HEK293 (cell line): ENCODE data around the gene TIGD3.

Source experiments
- CTCF ChIA-PET: fragments of 350-600 bp; formaldehyde crosslinking; extraction: SDS; loops from one replicate; lab custom pipeline; 2021; ENCODE audit warnings: antibody characterized with exemption; lab: Yijun Ruan, JAX
- POLR2A ChIA-PET: fragments of 300-600 bp; formaldehyde crosslinking; extraction: SDS; loops from one replicate; lab custom pipeline; 2020; ENCODE audit warnings: antibody characterized with exemption, inconsistent platforms; lab: Yijun Ruan, JAX
- H3K27ac ChIP-seq: fragments of 200-500 bp; sonication (Bioruptor generic); 2 replicates; pipeline ENCODE4 v1.5.1; 2014; ENCODE audit warnings: low read depth, low read length, control low read depth, inconsistent platforms; ENCODE audit errors: extremely low read depth
- H3K36me3 ChIP-seq, 2 experiments: fragments of 200-500 bp in 1 of 2; sonication (Bioruptor generic) in 1 of 2; 1 replicate in 1 of 2; 2 replicates in 1 of 2; pipeline ENCODE4 v1.5.1; 2014 to 2017; ENCODE audit warnings: inconsistent platforms in 2 of 2, low read length in 2 of 2; ENCODE audit not compliant: control insufficient read depth in 2 of 2, insufficient read depth in 1 of 2
- H3K4me1 ChIP-seq: fragments of 200-500 bp; sonication (Bioruptor generic); 2 replicates; pipeline ENCODE4 v1.5.1; 2014; ENCODE audit warnings: mild to moderate bottlenecking, low read length, inconsistent platforms; ENCODE audit not compliant: control insufficient read depth, insufficient read depth
- H3K4me3 ChIP-seq: 2 replicates; pipeline ENCODE4 v1.5.1; 2011; ENCODE audit warnings: low read depth, mild to moderate bottlenecking, control low read depth, low read length, moderate library complexity
- H3K9me3 ChIP-seq: fragments of 200-500 bp; sonication (Bioruptor generic); 2 replicates; pipeline ENCODE4 v1.5.1; 2014; ENCODE audit warnings: low read depth, low read length, inconsistent platforms; ENCODE audit not compliant: control insufficient read depth, insufficient read depth
- AEBP2 ChIP-seq: fragments of 450-650 bp; formaldehyde crosslinking; IDR thresholded peaks from 2 replicates; pipeline ENCODE4 v1.5.1; 2016; ENCODE audit warnings: missing biosample characterization, missing genetic modification characterization, borderline replicate concordance
- GLIS2 ChIP-seq: fragments of 450-650 bp; formaldehyde crosslinking; IDR thresholded peaks from 2 replicates; pipeline ENCODE4 v1.5.1; 2016; ENCODE audit warnings: missing biosample characterization, missing genetic modification characterization
- HOXD13 ChIP-seq: sonication (generic); formaldehyde crosslinking; IDR thresholded peaks from 2 replicates; pipeline ENCODE4 v1.8.0; 2022; ENCODE audit warnings: missing genetic modification reagents, borderline replicate concordance
- MYNN ChIP-seq: fragments of 450-650 bp; formaldehyde crosslinking; IDR thresholded peaks from 2 replicates; pipeline ENCODE4 v1.5.1; 2016; ENCODE audit warnings: missing biosample characterization, missing genetic modification characterization, borderline replicate concordance
- OSR2 ChIP-seq: fragments of 450-650 bp; formaldehyde crosslinking; IDR thresholded peaks from 2 replicates; pipeline ENCODE4 v1.5.1; 2016; ENCODE audit warnings: missing biosample characterization, missing genetic modification characterization
- PATZ1 ChIP-seq: fragments of 450-650 bp; formaldehyde crosslinking; IDR thresholded peaks from 2 replicates; pipeline ENCODE4 v1.5.1; 2016; ENCODE audit warnings: missing biosample characterization, missing genetic modification characterization
- REPIN1 ChIP-seq: fragments of 450-650 bp; formaldehyde crosslinking; IDR thresholded peaks from 2 replicates; pipeline ENCODE4 v1.5.1; 2017; ENCODE audit warnings: missing biosample characterization, missing genetic modification characterization, low read depth
- SCRT2 ChIP-seq: fragments of 450-650 bp; formaldehyde crosslinking; IDR thresholded peaks from 2 replicates; pipeline ENCODE4 v1.5.1; 2016; ENCODE audit warnings: missing biosample characterization, missing genetic modification characterization
- SETDB1 ChIP-seq: IDR thresholded peaks from one replicate; pipeline ENCODE4 v1.6.1; 2017; ENCODE audit warnings: mild to moderate bottlenecking, low read length, moderate library complexity, mixed read lengths; ENCODE audit not compliant: insufficient read length
- ZBTB21 ChIP-seq: fragments of 450-650 bp; formaldehyde crosslinking; IDR thresholded peaks from 2 replicates; pipeline ENCODE4 v1.5.1; 2017; ENCODE audit warnings: missing biosample characterization, missing genetic modification characterization
- ZBTB44 ChIP-seq: fragments of 450-650 bp; IDR thresholded peaks from 2 replicates; pipeline ENCODE4 v1.5.1; 2018; ENCODE audit warnings: missing biosample characterization, mild to moderate bottlenecking, missing genetic modification characterization
- ZNF18 ChIP-seq: fragments of 450-650 bp; formaldehyde crosslinking; IDR thresholded peaks from 2 replicates; pipeline ENCODE4 v1.5.1; 2016; ENCODE audit warnings: missing biosample characterization, missing genetic modification characterization
- ZNF341 ChIP-seq: fragments of 450-650 bp; formaldehyde crosslinking; IDR thresholded peaks from 2 replicates; pipeline ENCODE4; 2016; ENCODE audit warnings: low read depth, missing biosample characterization, missing genetic modification characterization
- ZNF416 ChIP-seq: fragments of 450-650 bp; formaldehyde crosslinking; IDR thresholded peaks from 2 replicates; pipeline ENCODE4 v1.5.1; 2016; ENCODE audit warnings: missing biosample characterization, missing genetic modification characterization
- ZNF426 ChIP-seq: fragments of 450-650 bp; formaldehyde crosslinking; IDR thresholded peaks from 2 replicates; pipeline ENCODE4 v1.5.1; 2017; ENCODE audit warnings: missing biosample characterization, missing genetic modification characterization, mild to moderate bottlenecking, inconsistent platforms, moderate library complexity
- ZNF433 ChIP-seq: fragments of 450-650 bp; formaldehyde crosslinking; IDR thresholded peaks from 2 replicates; pipeline ENCODE4 v1.5.1; 2016; ENCODE audit warnings: missing biosample characterization, missing genetic modification characterization, low read depth
- ZNF558 ChIP-seq: fragments of 450-650 bp; formaldehyde crosslinking; IDR thresholded peaks from 2 replicates; pipeline ENCODE4 v1.5.1; 2016; ENCODE audit warnings: missing biosample characterization, missing genetic modification characterization
- ZNF624 ChIP-seq: fragments of 450-650 bp; formaldehyde crosslinking; IDR thresholded peaks from 2 replicates; pipeline ENCODE4 v1.5.1; 2017; ENCODE audit warnings: missing biosample characterization, missing genetic modification characterization
- ZNF639 ChIP-seq: fragments of 450-650 bp; formaldehyde crosslinking; IDR thresholded peaks from 2 replicates; pipeline ENCODE4 v1.5.1; 2016; ENCODE audit warnings: missing biosample characterization, missing genetic modification characterization
- ZNF704 ChIP-seq: fragments of 450-650 bp; formaldehyde crosslinking; IDR thresholded peaks from 2 replicates; pipeline ENCODE4 v1.5.1; 2016; ENCODE audit warnings: missing biosample characterization, missing genetic modification characterization
- ZNF768 ChIP-seq: fragments of 450-650 bp; formaldehyde crosslinking; IDR thresholded peaks from 2 replicates; pipeline ENCODE4 v1.5.1; 2018; ENCODE audit warnings: missing biosample characterization, mild to moderate bottlenecking, missing genetic modification characterization
- ZSCAN30 ChIP-seq: fragments of 450-650 bp; IDR thresholded peaks from 2 replicates; pipeline ENCODE4 v1.5.1; 2018; ENCODE audit warnings: missing biosample characterization, mild to moderate bottlenecking, missing genetic modification characterization, moderate library complexity

The TIGD3 gene

GRCh38 chr11:65399249-65399648 is 44.7 kb downstream of the TIGD3 start (continued):
- TF ChIP-seq ZNF18, result no peak
- no peak for TF ChIP-seq ZNF341 (tag by site-specific recombination)
- TF ChIP-seq ZNF426 (tag by site-specific recombination), result no peak
- no peak for TF ChIP-seq REPIN1
- TF ChIP-seq ZNF639, result no peak
- no peak for TF ChIP-seq HOXD13
- no peak for TF ChIP-seq ZBTB21 (tag by site-specific recombination)
- no peak for TF ChIP-seq ZBTB44 (tag by site-specific recombination)
- no peak for TF ChIP-seq ZNF433 (tag by site-specific recombination)
- TF ChIP-seq GLIS2 (tag by site-specific recombination), result no peak
- no peak for TF ChIP-seq SETDB1
- TF ChIP-seq ZNF558, result no peak

GRCh38 chr11:65399845-65400244 is 45.3 kb downstream of the TIGD3 start:
- Histone ChIP-seq H3K4me1 (no peaks in the 10 kb centered on the region), H3K9me3 (no peaks in the 10 kb centered on the region), H3K4me3 (no peak overlapping the region), H3K27ac (no peak overlapping the region), H3K36me3 (peaks cover 5 to 66% of the 10 kb centered on the region in 2 experiments; a peak in 2 of 3 replicates)
- ChIA-PET CTCF (interaction anchor here (0.7 to 0.9 kb wide), 2 partner anchors 16 to 217 kb away, joined by 3 read pairs; no protein-coding TSS in a partner anchor), POLR2A (no interaction called here)
- no peak for TF ChIP-seq AEBP2 (tag by site-specific recombination)
- TF ChIP-seq ZNF426 (tag by site-specific recombination), result no peak
- TF ChIP-seq OSR2 (tag by site-specific recombination), result no peak

- CTCF ChIA-PET, result interaction anchor here (0.7 to 0.9 kb wide), 2 partner anchors 15 to 218 kb away, joined by 3 read pairs; no protein-coding TSS in a partner anchor
- POLR2A ChIA-PET, result no interaction called here
- Histone ChIP-seq H3K4me3 (no peak overlapping the region), H3K27ac (no peak overlapping the region), H3K36me3 (peaks cover 5 to 68% of the 10 kb centered on the region in 2 experiments; a peak in 2 of 3 replicates), H3K4me1 (no peaks in the 10 kb centered on the region), H3K9me3 (no peaks in the 10 kb centered on the region)
- TF ChIP-seq PATZ1 (tag by site-specific recombination) (no peak), ZNF704 (tag by site-specific recombination) (no peak), ZNF416 (tag by site-specific recombination) (no peak), ZSCAN30 (no peak), ZNF624 (no peak), SCRT2 (no peak), ZNF768 (no peak), MYNN (no peak)
Measured at GRCh38 chr11:65400307-65401072, 45.9 kb downstream of the TIGD3 start.
